Erythroblast (primary cell): ENCODE data around the gene EGLN1.
"Not testable (repeated sequence)": the region's sequence is repeated elsewhere in the genome, so short reads cannot be mapped to it uniquely, and the experiment has no call there.

Experiments
- DNase-seq, 2 experiments: peaks; one replicate each; lab custom pipeline; 2025; lab: John Stamatoyannopoulos, UW
- GATA1 ChIP-seq: IDR thresholded peaks from 2 replicates; pipeline ENCODE4 v1.6.1; 2011; ENCODE audit warnings: low read depth, mild to moderate bottlenecking, control low read depth, low read length, moderate library complexity
- POLR2A ChIP-seq: IDR thresholded peaks from 2 replicates; pipeline ENCODE4 v1.6.1; 2011; ENCODE audit warnings: mild to moderate bottlenecking, low read length

The EGLN1 gene

DNA sequence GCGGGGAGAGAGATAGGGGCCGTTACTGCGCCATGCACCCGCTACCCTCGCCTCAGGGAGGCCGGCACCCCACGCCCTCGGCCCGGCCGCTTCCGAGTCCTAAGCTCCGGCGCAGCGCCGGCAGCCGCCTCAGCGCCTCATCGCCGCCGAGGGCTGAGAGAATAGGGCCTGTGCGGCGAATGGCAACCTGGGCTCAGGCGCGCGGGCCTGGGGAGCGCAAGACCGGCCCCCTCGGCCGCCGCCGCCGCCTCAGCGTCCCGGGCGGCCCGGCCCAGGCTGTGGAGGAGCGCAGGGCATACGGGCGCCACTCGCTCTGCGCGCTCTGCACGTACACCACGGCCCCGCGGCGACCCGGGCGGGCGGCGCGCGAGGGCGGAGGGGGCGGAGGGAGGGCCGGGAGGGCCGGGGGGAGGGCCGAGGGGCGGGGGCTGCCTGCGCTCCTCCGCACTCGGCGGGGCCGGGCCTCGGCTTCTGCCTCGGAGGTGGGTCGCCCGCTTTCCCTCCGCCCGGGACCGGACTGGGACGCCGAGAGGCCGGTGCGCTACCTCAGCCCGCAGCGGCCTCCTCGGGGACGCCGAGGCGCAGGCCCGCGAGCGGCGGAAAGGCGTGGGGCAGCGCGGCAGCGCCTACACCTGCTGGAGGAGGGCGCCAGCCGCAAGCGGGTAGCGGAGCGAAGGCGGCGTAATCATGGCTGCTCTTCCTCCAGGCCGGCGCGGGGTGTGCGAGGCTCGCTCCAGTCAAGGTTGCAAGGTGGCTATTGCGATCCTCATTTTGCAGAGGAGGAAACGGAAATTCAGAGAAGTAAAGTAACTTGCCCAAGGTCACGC, at the start of gene EGLN1:
Gene EGLN1 (minus strand): TSS at position 317 of the 827 bp plus-strand sequence. CDS start 399 bp downstream, outside the sequence.
- peak; percentile 89 to 92 for DNase-seq
- no peak for TF ChIP-seq GATA1
- TF ChIP-seq POLR2A = peak; percentile 72

DNA sequence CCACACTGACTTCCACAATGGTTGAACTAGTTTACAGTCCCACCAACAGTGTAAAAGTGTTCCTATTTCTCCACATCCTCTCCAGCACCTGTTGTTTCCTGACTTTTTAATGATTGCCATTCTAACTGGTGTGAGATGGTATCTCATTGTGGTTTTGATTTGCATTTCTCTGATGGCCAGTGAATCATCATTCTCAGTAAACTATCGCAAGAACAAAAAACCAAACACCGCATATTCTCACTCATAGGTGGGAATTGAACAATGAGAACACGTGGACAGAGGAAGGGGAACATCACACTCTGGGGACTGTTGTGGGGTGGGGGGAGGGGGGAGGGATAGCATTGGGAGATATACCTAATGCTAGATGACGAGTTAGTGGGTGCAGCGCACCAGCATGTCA, 49.4 kb upstream of the EGLN1 start:
- not testable (repeated sequence) for DNase-seq

DNA sequence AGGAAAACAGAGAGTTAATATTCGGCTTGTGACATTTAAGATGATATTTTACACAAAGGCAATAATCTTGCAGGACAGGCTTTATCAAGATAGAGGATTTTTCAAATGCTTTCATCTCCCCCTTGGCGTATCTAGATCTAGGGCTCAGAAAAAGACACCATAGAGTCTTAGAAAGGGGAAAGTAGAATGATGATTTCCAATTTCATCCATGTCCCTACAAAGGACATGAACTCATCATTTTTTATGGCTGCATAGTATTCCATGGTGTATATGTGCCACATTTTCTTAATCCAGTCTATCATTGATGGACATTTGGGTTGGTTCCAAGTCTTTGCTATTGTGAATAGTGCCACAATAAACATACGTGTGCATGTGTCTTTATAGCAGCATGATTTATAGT, 48.9 kb upstream of the EGLN1 start:
- DNase-seq = not testable (repeated sequence)

DNA sequence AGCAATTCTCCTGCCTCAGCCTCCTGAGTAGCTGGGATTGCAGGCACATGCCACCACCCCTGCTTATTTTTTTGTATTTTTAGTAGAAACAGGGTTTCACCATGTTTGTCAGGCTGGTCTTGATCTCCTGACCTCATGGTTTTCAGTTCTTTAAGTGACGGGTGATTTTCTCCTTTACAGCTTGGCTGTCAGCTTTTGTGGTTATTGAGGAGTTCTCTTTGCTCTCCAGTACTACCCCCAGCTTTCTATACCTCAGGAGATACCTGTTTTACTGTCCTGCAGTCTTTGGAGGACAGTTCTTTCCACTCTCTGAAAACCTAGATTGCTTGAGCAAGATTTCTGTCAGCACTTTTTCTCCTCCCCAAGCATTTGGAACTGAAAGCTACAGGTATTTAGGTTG, 45.9 kb upstream of the EGLN1 start:
- no peak for DNase-seq
- TF ChIP-seq POLR2A = no peak
- TF ChIP-seq GATA1 = no peak

DNA sequence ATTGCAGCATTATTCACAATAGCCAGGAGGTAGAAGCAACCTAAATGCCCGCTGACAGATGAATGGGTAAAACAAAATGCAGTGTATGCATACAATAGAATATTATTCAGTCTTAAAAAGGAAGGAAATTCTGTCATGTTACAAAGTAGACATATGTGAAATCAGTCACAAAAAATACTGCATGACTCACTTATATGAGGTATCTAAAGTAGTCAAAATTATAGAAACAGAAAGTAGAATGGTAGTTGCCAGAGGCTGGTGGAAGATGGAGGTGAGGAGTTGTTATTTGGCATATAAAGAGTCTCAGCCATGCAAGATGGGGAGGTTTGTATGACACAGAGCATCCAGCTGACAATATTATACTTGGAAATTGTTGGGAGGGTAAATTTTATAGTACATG, 43.0 kb upstream of the EGLN1 start:
- TF ChIP-seq GATA1 (no peak), POLR2A (no peak)
- no peak for DNase-seq

DNA sequence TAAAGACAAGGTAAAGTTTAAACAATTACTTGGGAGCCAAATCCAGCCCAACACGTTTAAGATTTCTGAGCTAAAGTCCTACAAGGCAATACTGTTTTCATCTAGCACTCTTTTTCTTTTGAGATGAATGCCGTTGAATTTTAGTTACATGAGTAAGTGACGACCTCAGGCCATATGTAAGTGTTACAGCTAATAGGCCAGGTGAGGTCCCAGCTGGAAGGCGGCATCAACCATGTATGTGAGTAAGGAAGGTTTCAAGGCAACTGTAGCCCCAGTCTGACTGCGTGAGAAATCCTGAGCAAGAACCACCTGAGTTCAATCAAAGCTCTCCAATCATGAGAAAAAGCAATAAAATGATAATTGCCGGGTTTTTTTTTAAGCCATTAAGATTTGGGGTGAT, 41.5 kb upstream of the EGLN1 start:
- TF ChIP-seq GATA1 (no peak), POLR2A (no peak)
- no peak for DNase-seq

DNA sequence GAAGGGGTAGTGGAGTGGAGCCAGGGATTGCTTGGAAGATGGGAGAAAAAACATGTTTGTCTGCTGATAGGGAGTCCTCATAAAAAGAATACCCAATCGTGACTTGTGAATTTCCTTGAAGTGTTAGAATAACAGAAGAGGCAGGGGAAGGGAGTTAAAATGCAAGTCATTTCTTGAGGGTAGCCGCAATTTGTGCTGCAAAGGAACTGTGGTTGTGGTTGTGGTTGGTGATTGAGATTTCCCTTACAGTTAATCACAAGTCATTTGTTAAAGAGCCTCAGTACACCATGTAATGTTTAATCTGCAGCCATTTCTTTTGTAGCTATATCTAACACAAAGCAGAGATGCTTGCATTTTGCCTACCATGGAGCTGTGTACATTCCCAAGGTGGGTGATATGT, 38.5 kb upstream of the EGLN1 start:
- no peak for DNase-seq
- TF ChIP-seq POLR2A = no peak
- no peak for TF ChIP-seq GATA1

DNA sequence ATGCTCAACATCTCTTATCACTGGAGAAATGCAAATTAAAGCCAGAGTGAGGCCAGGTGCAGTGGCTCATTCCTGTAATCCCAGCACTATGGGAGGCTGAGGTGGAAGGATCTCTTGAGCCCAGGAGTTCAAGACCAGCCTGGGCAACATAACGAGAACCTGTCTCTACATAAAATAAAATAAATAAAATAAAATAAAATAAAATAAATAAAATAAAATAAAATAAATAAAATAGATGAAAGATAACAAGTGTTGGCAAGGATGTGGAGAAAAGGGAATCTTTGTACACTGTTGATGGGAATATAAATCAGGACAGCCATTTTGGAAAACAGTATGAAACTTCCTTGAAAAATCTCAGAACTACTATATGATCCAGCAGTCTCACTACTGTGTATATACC, 37.4 kb upstream of the EGLN1 start:
- DNase-seq = not testable (repeated sequence)

DNA sequence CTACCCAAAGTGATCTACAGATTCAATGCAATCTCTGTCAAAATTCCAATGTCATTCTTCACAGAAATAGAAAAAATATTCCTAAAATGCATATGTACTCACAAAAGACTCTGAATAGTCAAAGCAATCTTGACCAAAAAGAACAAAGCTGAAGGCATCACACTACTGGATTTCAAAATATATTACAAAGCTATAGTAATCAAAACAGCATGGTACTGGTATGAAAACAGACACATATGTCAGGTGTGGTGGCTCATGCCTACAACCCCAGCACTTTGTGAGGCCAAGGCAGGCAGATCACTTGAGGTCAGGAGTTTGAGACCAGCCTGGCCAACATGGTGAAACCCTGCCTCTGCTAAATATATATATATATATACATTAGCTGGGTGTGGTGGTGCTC, 35.9 kb upstream of the EGLN1 start:
- DNase-seq = not testable (repeated sequence)

DNA sequence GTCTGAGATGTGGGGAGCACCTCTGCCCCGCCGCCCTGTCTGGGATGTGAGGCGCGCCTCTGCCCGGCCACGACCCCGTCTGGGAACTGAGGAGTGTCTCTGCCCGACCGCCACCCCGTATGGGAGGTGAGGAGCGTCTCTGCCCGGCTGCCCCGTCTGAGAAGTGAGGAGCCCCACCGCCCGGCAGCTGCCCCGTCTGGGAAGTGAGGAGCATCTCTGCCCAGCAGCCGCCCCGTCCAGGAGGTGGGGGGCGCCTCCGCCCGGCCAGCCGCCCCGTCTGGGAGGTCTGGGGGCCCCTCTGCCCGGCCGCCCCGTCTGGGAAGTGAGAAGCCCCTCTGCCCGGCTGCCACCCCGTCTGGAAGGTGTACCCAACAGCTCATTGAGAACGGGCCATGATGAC, 32.0 kb upstream of the EGLN1 start:
- DNase-seq = not testable (repeated sequence)

DNA sequence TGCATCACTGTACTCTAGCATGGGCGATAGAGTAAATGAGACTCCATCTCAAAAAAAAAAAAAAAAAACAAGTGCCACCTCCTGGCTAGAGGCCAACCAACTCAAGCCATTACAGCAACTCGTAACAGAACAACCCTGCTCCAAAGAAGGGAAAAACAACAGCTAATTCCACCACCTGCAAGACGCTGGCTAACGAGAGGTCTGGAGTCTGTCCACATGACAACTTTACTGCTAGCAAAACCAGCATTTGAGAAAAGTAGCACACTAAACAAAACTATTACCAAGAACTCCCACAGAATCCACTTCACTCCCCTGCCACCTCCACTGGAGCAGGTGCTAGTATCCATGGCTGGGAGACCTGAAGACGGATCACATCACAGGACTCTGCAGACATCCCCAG, 24.1 kb upstream of the EGLN1 start:
- no peak for DNase-seq
- TF ChIP-seq GATA1 (no peak), POLR2A (no peak)

DNA sequence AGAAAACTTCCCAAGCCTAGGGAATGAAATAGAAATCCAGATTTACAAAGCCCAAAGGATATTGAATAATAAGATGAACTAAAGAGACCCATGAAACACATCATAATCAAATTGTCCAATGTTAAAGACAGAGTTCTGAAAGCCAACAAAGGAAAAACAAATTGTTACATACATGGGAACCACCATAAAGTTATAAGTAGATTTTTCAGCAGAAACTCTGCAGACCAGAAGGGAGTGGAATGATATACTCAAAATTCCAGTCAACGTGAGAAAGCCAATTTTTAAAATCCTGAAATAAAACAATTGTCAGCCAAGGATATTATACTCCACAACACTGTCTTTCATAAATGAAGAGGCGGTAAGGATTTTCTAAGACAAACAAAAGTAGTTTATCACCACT, 22.0 kb upstream of the EGLN1 start:
- TF ChIP-seq GATA1 (no peak), POLR2A (no peak)
- no peak for DNase-seq

DNA sequence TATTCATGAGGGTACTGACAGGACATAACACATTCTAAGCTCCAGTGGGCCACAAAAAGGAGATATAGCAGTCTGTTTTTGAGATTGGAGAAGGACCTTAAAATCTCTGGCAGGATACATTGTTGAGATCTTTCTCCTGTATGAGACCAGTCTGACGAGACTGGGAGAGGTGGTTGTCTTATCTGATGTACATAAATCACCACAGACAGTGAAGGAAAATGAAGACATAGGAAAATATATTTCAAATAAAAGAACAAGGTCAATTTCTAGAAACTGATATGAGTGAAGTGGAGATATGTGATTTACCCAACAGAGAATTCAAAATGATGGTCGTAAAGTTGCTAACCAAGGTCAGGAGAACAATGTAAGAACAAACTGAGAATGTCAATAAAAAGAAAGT, 21.3 kb upstream of the EGLN1 start:
- DNase-seq = no peak
- TF ChIP-seq GATA1 (no peak), POLR2A (no peak)

DNA sequence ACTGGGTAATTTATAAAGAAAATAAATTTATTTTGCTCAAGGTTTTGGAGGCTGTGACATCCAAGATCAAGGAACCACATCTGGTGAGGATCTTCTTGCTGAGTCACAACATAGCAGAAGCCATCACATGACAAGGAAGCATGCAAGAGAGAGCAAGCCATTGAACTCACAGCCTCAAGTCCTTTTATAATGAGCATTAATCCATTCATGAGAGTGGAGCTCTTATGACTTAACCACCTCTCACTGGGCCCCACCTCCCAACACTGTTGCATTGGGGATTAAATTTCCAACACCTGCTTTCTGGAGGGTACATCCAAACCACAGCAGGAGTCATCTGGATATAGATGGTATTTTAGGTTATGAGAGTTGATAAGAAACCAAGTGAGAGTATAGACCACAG, 20.6 kb upstream of the EGLN1 start:
- DNase-seq = peak; percentile 43 to 55
- TF ChIP-seq POLR2A (no peak), GATA1 (no peak)

DNA sequence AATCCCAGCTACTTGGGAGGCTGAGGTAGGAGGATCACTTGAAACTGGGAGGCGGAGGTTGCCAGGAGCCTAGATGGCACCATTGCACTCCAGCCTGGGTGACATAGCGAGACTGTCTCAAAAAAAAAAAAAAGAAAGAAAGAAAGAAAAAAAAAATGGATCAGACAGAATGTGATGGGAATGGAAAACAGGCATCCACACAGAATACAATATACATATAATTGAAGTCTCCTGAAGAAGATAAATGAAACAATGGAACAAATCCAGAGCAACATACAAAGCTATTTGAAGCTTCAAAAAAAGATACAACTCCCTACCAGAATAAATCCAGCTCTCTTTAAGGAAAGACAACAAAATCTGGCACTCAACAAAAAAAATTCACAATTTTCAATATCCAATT, 10.9 kb upstream of the EGLN1 start:
- no peak for DNase-seq

DNA sequence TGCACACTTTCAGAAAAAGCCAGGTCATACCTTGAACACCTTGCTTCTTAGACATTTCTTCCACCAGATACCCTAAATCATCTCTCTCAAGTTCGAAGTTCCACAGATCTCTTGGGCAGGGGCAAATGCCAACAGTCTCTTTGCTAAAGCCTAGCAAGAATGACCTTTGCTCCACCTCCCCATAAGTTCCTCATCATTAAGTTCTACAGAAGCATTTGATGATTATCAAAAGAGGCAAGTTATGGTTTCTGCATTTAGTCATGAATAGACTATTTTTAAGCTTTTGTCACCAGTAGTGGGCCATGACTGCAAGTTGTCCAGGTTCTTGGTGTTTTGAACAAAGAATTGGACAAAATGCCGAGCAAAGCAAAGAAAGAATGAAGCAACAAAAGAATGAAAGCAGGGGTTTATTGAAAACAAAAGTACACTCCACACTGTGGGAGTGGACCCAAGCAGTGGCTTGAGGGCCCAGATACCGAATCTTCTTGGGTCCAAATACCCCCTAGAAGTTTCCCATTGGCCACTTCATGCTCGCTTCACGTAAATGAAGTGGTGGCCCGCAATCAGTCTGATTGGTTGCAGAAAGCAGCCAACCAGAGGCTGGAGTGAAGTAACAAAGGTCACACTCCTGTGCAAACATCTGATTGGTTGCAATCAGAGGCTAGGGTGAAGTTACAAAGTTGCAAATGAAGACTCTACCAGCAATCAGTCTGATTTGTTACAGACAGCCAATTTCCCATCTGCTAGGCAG, 9.8 kb upstream of the EGLN1 start:
- DNase-seq = no peak
- no peak for TF ChIP-seq GATA1
- no peak for TF ChIP-seq POLR2A

More for the DNA sequence above, 10.9 kb upstream of the EGLN1 start:
- no peak for TF ChIP-seq GATA1
- TF ChIP-seq POLR2A = no peak

DNA sequence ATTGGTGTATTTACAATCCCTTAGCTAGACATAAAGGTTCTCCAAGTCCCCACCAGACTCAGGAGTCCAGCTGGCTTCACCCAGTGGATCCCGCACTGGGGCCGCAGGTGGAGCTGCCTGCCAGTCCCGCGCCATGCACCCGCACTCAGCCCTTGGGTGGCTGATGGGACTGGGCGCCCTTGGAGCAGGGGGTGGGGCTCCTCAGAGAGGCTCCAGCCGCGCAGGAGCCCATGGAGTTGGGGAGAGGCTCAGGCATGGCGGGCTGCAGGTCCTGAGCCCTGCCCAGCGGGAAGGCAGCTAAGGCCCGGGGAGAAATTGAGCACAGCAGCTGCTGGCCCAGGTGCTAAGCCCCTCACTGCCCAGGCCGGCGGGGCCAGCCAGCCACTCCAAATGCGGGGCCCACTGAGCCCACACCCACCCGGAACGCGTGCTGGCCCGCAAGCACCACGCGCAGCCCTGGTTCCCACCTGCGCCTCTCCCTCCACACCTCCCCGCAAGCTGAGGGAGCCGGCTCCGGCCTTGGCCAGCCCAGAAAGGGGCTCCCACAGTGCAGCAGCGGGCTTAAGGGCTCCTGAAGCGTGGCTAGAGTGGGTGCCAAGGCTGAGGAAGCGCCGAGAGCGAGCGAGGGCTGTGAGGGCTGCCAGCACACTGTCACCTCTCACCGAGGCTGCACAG, 8.7 kb upstream of the EGLN1 start:
- not testable (repeated sequence) for DNase-seq
